HG03060 (cell line): Measurements from ENCODE around the gene ZRANB2.

ENCODE experiments used
- ATAC-seq: cut with Tn5 transposase; IDR thresholded peaks from one replicate; pipeline ENCODE4 v1.9.1; 2021; ENCODE audit warnings: low read depth, moderate number of reproducible peaks; ENCODE audit not compliant: unreplicated experiment

Gene ZRANB2

DNA sequence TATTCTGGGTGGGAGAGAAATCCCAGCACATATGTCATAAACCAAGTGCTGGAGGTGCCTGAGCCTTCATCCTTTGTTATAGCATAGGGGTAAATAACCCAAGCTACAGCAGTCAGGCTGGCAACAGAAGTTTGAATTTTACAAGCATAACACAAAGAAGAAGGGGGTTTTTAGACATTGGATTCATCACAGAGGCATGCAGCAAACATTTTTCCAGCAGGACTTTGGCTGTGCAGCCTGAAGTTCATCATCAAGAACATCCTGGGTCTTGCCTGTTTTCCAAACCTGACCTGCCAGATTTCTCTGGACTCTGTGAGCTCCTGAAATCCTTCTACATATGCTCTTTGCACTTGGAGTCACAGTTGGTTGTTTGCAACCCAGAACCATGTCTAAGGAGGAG is 49.4 kb downstream of the ZRANB2 start:
- no peak for ATAC-seq

DNA sequence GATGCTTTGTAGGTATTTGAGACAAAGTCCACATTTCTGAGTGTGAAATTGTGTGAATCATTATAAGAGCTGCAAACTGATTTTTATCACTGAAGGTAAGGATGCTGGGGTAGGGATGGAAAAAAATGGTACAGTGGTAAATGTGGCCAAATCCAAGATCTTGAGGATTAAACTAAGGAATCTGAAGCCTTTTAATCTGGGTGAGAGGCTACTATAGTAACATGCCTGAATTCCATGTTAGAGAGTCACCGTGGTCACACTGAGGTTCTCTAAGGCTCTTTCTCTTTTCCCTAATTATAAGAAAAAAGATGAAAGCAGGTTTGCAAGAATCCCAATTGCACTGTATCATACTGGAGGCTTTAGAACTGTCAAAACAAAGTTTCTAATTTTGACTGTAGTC is 50.8 kb downstream of the ZRANB2 start:
- ATAC-seq: no peak

DNA sequence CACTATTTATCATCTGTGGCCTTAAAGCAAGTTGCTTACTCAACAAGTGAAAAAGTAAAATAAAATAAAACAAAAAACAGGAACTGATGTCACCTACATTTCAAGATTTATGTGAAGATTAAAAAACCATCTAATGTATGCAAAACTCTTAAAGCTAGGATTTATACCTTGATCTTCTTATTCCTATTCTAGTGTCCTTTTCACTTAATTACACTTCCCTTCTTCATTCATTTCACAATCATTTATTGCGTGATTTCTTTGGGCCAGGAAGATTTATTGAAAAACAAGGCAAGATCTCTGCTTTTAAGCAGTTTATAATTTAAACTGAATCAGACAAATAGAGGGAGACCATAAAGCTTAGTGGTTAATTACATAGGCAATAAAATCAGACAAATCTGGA is 51.9 kb downstream of the ZRANB2 start:
- ATAC-seq: no peak

DNA sequence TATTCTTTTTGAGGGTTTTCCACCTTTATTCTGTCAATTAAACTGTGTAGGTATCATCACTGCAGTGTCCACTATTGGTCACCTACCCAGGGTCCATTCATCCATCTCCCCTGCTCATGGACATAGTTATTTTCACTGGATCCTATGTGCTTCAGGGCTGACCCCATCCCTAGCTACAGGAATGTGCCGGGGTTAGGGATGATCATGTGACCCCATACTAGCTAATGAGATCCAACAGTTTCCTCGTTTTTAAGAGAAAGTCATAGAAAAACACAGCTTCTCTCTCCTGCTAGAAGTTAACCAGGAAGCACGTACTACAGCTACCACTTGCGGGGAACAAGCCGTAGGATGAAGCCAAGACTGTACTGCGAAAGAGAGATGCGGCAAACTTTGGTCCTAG is 52.8 kb downstream of the ZRANB2 start:
- no peak for ATAC-seq

DNA sequence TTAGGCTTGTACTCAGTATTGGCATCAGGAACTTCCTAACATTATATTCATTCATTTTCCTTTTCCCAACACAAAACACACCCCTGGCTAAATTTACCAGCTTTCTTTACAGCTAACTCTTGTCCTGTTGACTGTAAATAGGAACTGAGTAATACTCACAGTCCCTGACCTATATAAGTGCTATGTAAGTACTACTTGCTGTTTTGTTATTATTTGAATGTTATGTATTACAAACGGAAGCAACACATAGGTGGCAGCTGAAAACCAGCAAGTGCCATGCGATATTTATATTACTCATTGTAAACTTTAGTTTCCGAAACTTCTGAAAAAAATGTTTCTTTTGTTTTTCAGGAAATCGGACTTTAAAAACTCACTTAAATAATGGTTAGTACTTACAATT is 54.7 kb downstream of the ZRANB2 start:
- no peak for ATAC-seq

DNA sequence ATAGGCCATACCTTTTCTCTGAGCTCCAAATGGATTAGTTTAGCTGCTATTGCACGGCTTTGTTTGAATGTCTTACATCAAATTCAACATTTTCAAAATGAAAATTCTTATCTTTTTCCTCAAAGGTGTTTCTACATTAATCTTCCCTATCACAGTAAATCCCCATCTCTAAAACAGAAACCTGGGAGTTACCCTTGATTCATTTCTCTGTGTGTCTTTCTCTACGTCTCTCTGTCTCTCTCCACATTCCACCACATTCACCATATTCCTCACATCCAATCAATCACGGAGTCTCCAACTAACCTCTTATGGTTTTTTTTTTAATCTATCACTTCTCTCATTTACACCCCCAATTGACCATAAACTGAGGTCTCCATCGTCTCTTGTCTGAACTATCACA is 57.3 kb downstream of the ZRANB2 start:
- ATAC-seq: no peak

DNA sequence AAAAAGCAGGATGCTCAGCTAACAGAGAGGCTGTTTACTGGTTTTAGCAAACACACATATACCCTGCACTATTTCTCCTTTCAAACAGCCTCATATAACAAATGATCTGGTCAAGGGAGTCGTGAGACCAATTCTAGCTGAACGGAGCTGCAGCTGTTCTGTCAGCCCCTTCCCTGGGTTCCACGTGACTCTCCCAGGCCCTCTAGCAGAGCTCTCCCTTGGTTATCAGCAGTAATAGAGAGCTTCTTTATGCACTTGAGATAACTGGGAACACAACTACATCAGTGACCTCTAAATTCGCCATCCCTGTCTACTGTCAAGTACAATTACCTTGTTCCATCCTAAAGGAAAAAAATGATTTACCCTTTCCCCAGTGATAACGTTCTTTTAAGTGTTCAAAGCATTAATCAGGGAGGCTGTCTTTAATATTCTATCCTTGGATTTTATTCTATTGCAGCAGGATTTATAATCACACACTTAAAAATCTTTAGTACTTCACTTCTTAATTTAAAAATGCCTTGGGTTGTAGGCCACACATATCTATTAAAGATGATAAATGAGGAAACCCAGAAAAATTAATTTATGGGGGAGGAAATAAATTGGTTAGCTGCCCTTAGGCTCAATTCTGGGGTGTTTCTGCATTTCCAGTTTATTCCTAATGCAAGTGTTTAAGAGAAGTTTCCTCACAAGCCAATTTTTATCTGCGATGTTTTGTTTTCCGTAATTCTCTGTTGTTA is 61.4 kb downstream of the ZRANB2 start:
- ATAC-seq: no peak

DNA sequence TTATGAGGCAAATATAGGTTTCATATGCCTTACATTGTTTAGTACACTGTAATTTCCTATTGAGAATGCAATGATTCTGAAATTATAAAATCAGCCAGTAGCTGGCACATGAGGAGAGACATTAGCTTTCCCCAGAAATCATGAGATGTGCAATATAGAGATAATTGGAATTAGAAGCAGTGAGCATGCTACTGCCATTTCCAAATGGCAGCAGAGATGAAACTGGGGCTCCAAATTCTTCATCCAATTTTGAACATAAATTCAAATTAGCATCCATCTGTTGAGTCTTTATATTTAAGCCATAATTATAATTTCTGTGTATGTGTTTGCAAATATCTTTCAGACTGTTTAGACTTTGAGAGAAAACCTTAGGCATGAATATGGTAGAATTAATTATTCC is 62.0 kb downstream of the ZRANB2 start:
- no peak for ATAC-seq

DNA sequence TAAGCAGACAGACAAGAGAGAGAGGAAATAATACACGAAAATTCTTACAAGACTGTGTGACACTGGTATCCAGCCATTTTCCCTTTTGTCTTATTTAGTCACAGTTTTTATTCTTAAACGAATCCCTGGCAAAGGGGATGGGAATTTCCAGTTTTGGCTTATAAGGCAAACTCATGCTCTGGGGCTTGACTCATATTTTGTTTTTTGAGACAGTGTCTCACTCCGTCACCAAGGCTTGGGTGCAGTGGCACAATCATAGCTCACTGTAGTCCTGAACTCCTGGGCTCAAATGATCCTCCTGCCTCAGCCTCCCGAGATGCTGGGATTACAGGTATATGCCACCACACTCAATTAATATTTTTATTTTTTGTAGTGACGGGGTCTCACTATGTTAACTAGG is 65.1 kb downstream of the ZRANB2 start:
- no peak for ATAC-seq

DNA sequence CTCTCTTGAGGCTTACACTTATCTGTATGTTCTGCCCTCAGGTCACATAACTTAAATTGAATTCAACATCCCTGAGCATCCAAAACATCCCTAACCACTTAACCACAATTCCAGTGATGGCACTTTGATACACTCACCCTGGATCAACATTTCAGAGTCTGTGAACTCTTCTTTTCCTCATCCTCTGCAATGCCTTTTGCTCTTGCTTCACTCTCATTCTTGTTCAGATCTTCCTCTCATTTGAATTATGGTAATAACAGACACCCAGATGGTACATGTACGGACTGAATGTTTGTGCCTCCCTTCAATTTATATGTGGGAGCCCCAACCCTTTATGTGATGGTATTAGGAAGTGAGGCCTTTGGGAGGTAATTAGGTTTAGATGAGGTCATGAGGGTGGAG is 66.7 kb downstream of the ZRANB2 start:
- ATAC-seq: no peak
